ENCODE data around the gene DIPK1A.

- TF ChIP-seq, protein P1, sequence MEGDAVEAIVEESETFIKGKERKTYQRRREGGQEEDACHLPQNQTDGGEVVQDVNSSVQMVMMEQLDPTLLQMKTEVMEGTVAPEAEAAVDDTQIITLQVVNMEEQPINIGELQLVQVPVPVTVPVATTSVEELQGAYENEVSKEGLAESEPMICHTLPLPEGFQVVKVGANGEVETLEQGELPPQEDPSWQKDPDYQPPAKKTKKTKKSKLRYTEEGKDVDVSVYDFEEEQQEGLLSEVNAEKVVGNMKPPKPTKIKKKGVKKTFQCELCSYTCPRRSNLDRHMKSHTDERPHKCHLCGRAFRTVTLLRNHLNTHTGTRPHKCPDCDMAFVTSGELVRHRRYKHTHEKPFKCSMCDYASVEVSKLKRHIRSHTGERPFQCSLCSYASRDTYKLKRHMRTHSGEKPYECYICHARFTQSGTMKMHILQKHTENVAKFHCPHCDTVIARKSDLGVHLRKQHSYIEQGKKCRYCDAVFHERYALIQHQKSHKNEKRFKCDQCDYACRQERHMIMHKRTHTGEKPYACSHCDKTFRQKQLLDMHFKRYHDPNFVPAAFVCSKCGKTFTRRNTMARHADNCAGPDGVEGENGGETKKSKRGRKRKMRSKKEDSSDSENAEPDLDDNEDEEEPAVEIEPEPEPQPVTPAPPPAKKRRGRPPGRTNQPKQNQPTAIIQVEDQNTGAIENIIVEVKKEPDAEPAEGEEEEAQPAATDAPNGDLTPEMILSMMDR (IDR thresholded peaks at IDR 0.05; ENCODE audit: low read depth, low read length): no peak
- TF ChIP-seq, protein P2, sequence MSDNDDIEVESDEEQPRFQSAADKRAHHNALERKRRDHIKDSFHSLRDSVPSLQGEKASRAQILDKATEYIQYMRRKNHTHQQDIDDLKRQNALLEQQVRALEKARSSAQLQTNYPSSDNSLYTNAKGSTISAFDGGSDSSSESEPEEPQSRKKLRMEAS (IDR thresholded peaks at IDR 0.05; ENCODE audit: low read depth, low read length): no peak
- TF ChIP-seq POLR2A (IDR thresholded peaks at IDR 0.05; ENCODE audit: extremely low read depth, insufficient read length): no peak
Measured at GRCh38 chr1:92805216-92805615, 156.0 kb downstream of the DIPK1A start.

All from NB4 (cell line).